Endothelial cell of umbilical vein (primary cell): ENCODE data around the gene HINFP. TPM values are rescaled to one million over a fixed set of nuclear protein-coding genes. Genes with fewer than 3 reads are reported as not detected.

Experiments
- BruUV-seq: library from RNA; stranded (reverse); fragments of 400-500 nt; replicated peaks from 2 replicates; lab custom pipeline; 2021; lab: Mats Ljungman, UMichigan
- CTCF ChIA-PET: fragments of 300-600, 350-600 bp; sonication (Branson Sonifier 250); formaldehyde crosslinking; loops from one replicate; lab custom pipeline; 2021; ENCODE audit warnings: antibody characterized with exemption, inconsistent platforms; lab: Charles Lee
- POLR2A ChIA-PET: fragments of 300-600, 350-600 bp; sonication (Branson Sonifier 250); formaldehyde crosslinking; loops from one replicate; lab custom pipeline; 2021; ENCODE audit warnings: antibody characterized with exemption, inconsistent platforms; lab: Charles Lee
- DNase-seq: peaks from one replicate; pipeline ENCODE4 v3.0.0-alpha.2; 2011; ENCODE audit warnings: low read depth, low spot score
- FAIRE-seq: peaks from 2 replicates; lab custom pipeline; 2011; peaks lifted over from hg19 to GRCh38; lab: Jason Lieb, UNC
- H2AFZ ChIP-seq: 2 replicates; pipeline ENCODE4 v1.6.0; 2012; ENCODE audit warnings: low read depth, low read length, control low read depth, inconsistent platforms
- H3K27ac ChIP-seq: 2 replicates; pipeline ENCODE4 v1.5.1; 2011; ENCODE audit warnings: low read depth, mild to moderate bottlenecking, control low read depth, low read length, moderate library complexity; ENCODE audit not compliant: insufficient read depth
- H3K27me3 ChIP-seq, 2 experiments: 2 replicates each; pipeline versions ENCODE4 v1.6.0 to v1.6.1; 2011; ENCODE audit warnings: low read length in 2 of 2, mixed read lengths in 1 of 2; ENCODE audit not compliant: control insufficient read depth in 2 of 2, insufficient read depth in 2 of 2
- H3K36me3 ChIP-seq, 2 experiments: 2 replicates in 1 of 2; 3 replicates in 1 of 2; pipeline ENCODE4 v1.5.1; 2011; ENCODE audit warnings: low read length in 2 of 2, mild to moderate bottlenecking in 1 of 2, moderate library complexity in 1 of 2; ENCODE audit not compliant: control insufficient read depth in 2 of 2, insufficient read depth in 2 of 2; ENCODE audit errors: extremely low read depth in 1 of 2
- H3K4me1 ChIP-seq: 3 replicates; pipeline ENCODE4 v1.5.1; 2011; ENCODE audit warnings: mild to moderate bottlenecking, low read length; ENCODE audit not compliant: control insufficient read depth, insufficient read depth; ENCODE audit errors: extremely low read depth
- H3K4me2 ChIP-seq: 2 replicates; pipeline ENCODE4 v1.6.1; 2011; ENCODE audit warnings: low read length, control low read depth, mixed read lengths; ENCODE audit not compliant: insufficient read depth
- H3K4me3 ChIP-seq, 3 experiments: fragments of 200-600 bp in 1 of 3; sonication (generic), shearing (Covaris generic) in 1 of 3; replicated peaks in 1 of 3; 2 replicates each; pipeline ENCODE4 v1.5.1; 2011 to 2016; ENCODE audit warnings: control low read depth in 3 of 3, low read length in 3 of 3, mild to moderate bottlenecking in 2 of 3, inconsistent platforms in 1 of 3, low read depth in 1 of 3, moderate library complexity in 1 of 3; ENCODE audit not compliant: insufficient read depth in 1 of 3
- H3K79me2 ChIP-seq: 2 replicates; pipeline ENCODE4 v1.6.0; 2012; ENCODE audit warnings: low read length, inconsistent platforms; ENCODE audit not compliant: control insufficient read depth, insufficient read depth
- H3K9ac ChIP-seq: replicated peaks from 2 replicates; pipeline ENCODE3; 2011; ENCODE audit warnings: low read length, control low read depth; ENCODE audit not compliant: insufficient read depth; ENCODE audit errors: extremely low read depth
- H3K9me1 ChIP-seq: replicated peaks from 3 replicates; pipeline ENCODE4 v1.6.0; 2011; ENCODE audit warnings: mild to moderate bottlenecking, low read length; ENCODE audit not compliant: control insufficient read depth, insufficient read depth; ENCODE audit errors: extremely low read depth
- H3K9me3 ChIP-seq: replicated peaks from 2 replicates; pipeline ENCODE4 v1.5.1; 2012; ENCODE audit warnings: low read length, inconsistent platforms; ENCODE audit not compliant: control insufficient read depth, insufficient read depth
- H4K20me1 ChIP-seq: replicated peaks from 2 replicates; pipeline ENCODE3; 2011; ENCODE audit warnings: mild to moderate bottlenecking, low read length; ENCODE audit not compliant: control insufficient read depth, insufficient read depth; ENCODE audit errors: extremely low read depth
- CTCF ChIP-seq, 2 donors: IDR thresholded peaks; 1 replicate in 1 of 2; 2 replicates in 1 of 2; pipeline ENCODE4 v1.5.1; 2011; ENCODE audit warnings: low read length in 2 of 2, mild to moderate bottlenecking in 2 of 2, moderate library complexity in 2 of 2, control low read depth in 1 of 2, inconsistent platforms in 1 of 2, low read depth in 1 of 2; ENCODE audit not compliant: insufficient read depth in 1 of 2; ENCODE audit errors: extremely low read depth in 1 of 2
- EZH2 ChIP-seq: IDR thresholded peaks from 2 replicates; pipeline ENCODE4 v1.6.1; 2012; ENCODE audit warnings: borderline replicate concordance, low read depth, mild to moderate bottlenecking, moderate library complexity, low read length, inconsistent platforms; ENCODE audit not compliant: severe bottlenecking
- FOS ChIP-seq: IDR thresholded peaks from 2 replicates; pipeline ENCODE4 v1.6.1; 2011; ENCODE audit warnings: mild to moderate bottlenecking, low read length, moderate library complexity, borderline replicate concordance; ENCODE audit not compliant: insufficient read depth
- GATA2 ChIP-seq: IDR thresholded peaks from 2 replicates; pipeline ENCODE4 v1.7.0; 2011; ENCODE audit warnings: low read depth, mild to moderate bottlenecking, moderate library complexity, mixed read lengths, low read length; ENCODE audit not compliant: insufficient read length, insufficient read depth
- JUN ChIP-seq: IDR thresholded peaks from 2 replicates; pipeline ENCODE4 v1.6.1; 2011; ENCODE audit warnings: borderline replicate concordance, low read depth; ENCODE audit not compliant: insufficient read length, insufficient read depth
- MAX ChIP-seq: IDR thresholded peaks from 2 replicates; pipeline ENCODE4 v1.6.1; 2011; ENCODE audit not compliant: insufficient read depth, insufficient read length
- MYC ChIP-seq: IDR thresholded peaks from one replicate; pipeline ENCODE4 v1.6.1; 2011; ENCODE audit warnings: mild to moderate bottlenecking, low read depth, low read length
- POLR2A ChIP-seq: IDR thresholded peaks from 2 replicates; pipeline ENCODE4 v1.6.1; 2012; ENCODE audit warnings: low read depth, mild to moderate bottlenecking, control low read depth, low read length
- POLR2AphosphoS5 ChIP-seq: IDR thresholded peaks from 2 replicates; pipeline ENCODE4 v1.6.1; 2012; ENCODE audit warnings: low read depth, mild to moderate bottlenecking, control low read depth, low read length, moderate library complexity; ENCODE audit not compliant: insufficient read depth
- dilution Hi-C: fragments of 300-500 bp; cut with MboI; formaldehyde crosslinking; loops from one replicate; pipeline ENCODE4 v1.15.0; 2019; ENCODE audit warnings: low sequenced_read_pairs; ENCODE audit not compliant: extremely low pct_ligation_motif_present
- intact Hi-C: fragments of 100-400 bp; cut with micrococcal nuclease; formaldehyde crosslinking; loops from one replicate; pipeline ENCODE4 v1.10.0; 2022
- polyA plus RNA-seq, 4 experiments: library from polyadenylated mRNA; depleted of rRNA in 3 of 4; stranded (reverse) in 3 of 4; unstranded in 1 of 4; fragments of >200 nt; gene quantifications; 2 replicates each; pipeline versions ENCODE4 v1.2.1 to v1.2.3, GENCODE V29; 2011 to 2012; ENCODE audit warnings: missing spikeins in 1 of 4
- total RNA-seq: library from RNA; stranded (reverse); gene quantifications from 2 replicates; pipeline ENCODE4 v1.2.3, GENCODE V29; 2021

The HINFP gene
- total and polyA plus RNA-seq, 2 donors (not counting 3 experiments of a cell fraction or from before 2014, with no cell fraction given) = 30.8 to 33.4 TPM

DNA sequence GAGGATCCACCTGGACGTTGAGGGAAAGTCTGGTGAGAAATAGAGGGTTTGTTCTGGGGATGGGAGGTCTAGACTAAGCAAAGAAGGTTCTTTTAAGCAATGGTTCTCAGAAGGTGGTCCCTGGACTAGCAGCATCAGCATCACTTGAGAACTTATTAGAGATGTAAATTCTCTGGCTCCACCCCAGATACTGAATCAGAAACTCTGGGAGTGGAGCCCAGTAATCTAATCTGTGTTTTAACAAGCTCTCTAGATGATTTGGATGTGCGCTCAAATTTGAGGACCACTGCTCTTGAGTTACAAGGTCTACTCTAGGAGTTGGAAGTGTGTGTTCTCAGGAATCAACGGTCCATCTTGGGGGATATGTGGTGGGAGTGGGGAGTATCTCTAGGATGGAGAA, 24.2 kb downstream of the HINFP start:
- dilution Hi-C loops = no loop called here
- DNase-seq (no peak), FAIRE-seq (no peak)
- no peak for TF ChIP-seq JUN
- Histone ChIP-seq H3K4me2 (no peak overlapping the region), H4K20me1 (no peaks in the 10 kb centered on the region), H3K27me3 (peaks cover 2 to 3% of the 10 kb centered on the region in 2 experiments), H3K4me1 (peaks cover 4% of the 10 kb centered on the region), H3K9me1 (no peaks in the 10 kb centered on the region), H3K4me3 (no peak overlapping the region), H3K9me3 (no peaks in the 10 kb centered on the region), H3K36me3 (no peaks in the 10 kb centered on the region), H2AFZ (peak overlapping the region; percentile 41), H3K27ac (no peak overlapping the region), H3K9ac (no peak overlapping the region), H3K79me2 (no peaks in the 10 kb centered on the region)
- intact Hi-C loops = loop anchor here (1.0 to 2.0 kb wide), 3 partner anchors 45 to 178 kb away; partner anchors contain the start of gene DPAGT1
- no TSS peak for BruUV-seq
- POLR2A ChIA-PET = no interaction called here
- CTCF ChIA-PET = interaction anchor here (0.8 to 5.3 kb wide), 14 partner anchors 8 to 193 kb away, joined by 3 to 59 read pairs (median 4); partner anchors contain the start of gene NLRX1

- DNase-seq (no peak), FAIRE-seq (no peak)
- Histone ChIP-seq H3K9ac (no peak overlapping the region), H2AFZ (no peak overlapping the region), H3K4me3 (no peak overlapping the region), H3K4me1 (peaks cover 4% of the 10 kb centered on the region), H4K20me1 (no peaks in the 10 kb centered on the region), H3K27ac (no peak overlapping the region), H3K36me3 (no peaks in the 10 kb centered on the region), H3K79me2 (no peaks in the 10 kb centered on the region), H3K9me3 (no peaks in the 10 kb centered on the region), H3K27me3 (peaks cover 2 to 3% of the 10 kb centered on the region in 2 experiments), H3K9me1 (no peaks in the 10 kb centered on the region), H3K4me2 (no peak overlapping the region)
- POLR2A ChIA-PET = no interaction called here
- no TSS peak for BruUV-seq
- TF ChIP-seq CTCF (IDR thresholded peaks at IDR 0.05; ENCODE audit: extremely low read depth in 1 of 2, insufficient read depth in 1 of 2, low read depth in 1 of 2, low read length in 2 of 2) (no peak), MAX (no peak), JUN (no peak), EZH2 (no peak), POLR2AphosphoS5 (no peak), GATA2 (no peak), POLR2A (no peak), MYC (no peak), FOS (no peak)
- intact Hi-C loops = loop anchor here (2.0 kb wide), 1 partner anchor 21 kb away; the partner anchor contains the start of gene NLRX1
- CTCF ChIA-PET = interaction anchor here (1.0 to 2.2 kb wide), 3 partner anchors 45 to 174 kb away, joined by 3 to 10 read pairs (median 3); no protein-coding TSS in a partner anchor
- dilution Hi-C loops = no loop called here
Measured at GRCh38 chr11:119147604-119148333, 26.4 kb downstream of the HINFP start.
